Spleen (tissue), 11 donors: ENCODE data around the gene SMPX. TPM values are rescaled to one million over a fixed set of nuclear protein-coding genes. Genes with fewer than 3 reads are reported as not detected.

Experiments used
- DNase-seq: peaks from one replicate; pipeline ENCODE4 v3.0.0-alpha.2; 2020
- H3K27ac ChIP-seq, 8 donors: fragments of 200-600 bp; sonication (generic) in 7 of 8; 1 replicate in 4 of 8; 2 replicates in 4 of 8; pipeline versions ENCODE4 v1.5.0 to v1.8.0; 2016 to 2021; ENCODE audit warnings: inconsistent platforms in 4 of 8, mild to moderate bottlenecking in 4 of 8, moderate library complexity in 1 of 8
- H3K27me3 ChIP-seq, 7 donors: fragments of 200-600 bp; sonication (generic) in 6 of 7; replicated peaks in 1 of 7; 1 replicate in 4 of 7; 2 replicates in 3 of 7; pipeline versions ENCODE4 v1.5.0 to v1.8.0; 2016 to 2021; ENCODE audit warnings: inconsistent platforms in 3 of 7, mild to moderate bottlenecking in 1 of 7
- H3K36me3 ChIP-seq, 6 donors: fragments of 200-600 bp; sonication (generic) in 5 of 6; 1 replicate in 4 of 6; 2 replicates in 2 of 6; pipeline versions ENCODE4 v1.5.0 to v1.8.0; 2016 to 2021; ENCODE audit warnings: inconsistent platforms in 2 of 6
- H3K4me1 ChIP-seq, 6 donors: fragments of 200-600 bp; sonication (generic) in 5 of 6; 1 replicate in 3 of 6; 2 replicates in 3 of 6; pipeline versions ENCODE4 v1.5.0 to v1.8.0; 2016 to 2021; ENCODE audit warnings: inconsistent platforms in 3 of 6
- H3K4me3 ChIP-seq, 8 donors: fragments of 200-600 bp; sonication (generic) in 7 of 8; 1 replicate in 4 of 8; 2 replicates in 4 of 8; pipeline versions ENCODE4 v1.5.0 to v1.8.0; 2016 to 2021; ENCODE audit warnings: inconsistent platforms in 4 of 8, mild to moderate bottlenecking in 4 of 8, moderate library complexity in 2 of 8
- H3K9me3 ChIP-seq, 8 donors: fragments of 200-600 bp; sonication (generic) in 7 of 8; 1 replicate in 4 of 8; 2 replicates in 4 of 8; pipeline versions ENCODE4 v1.5.0 to v1.8.0; 2016 to 2021; ENCODE audit warnings: inconsistent platforms in 4 of 8
- CTCF ChIP-seq, 11 experiments: fragments of 200-600 bp in 7 of 11; fragments of 450-650 bp in 4 of 11; sonication (generic) in 4 of 11; IDR thresholded peaks in 8 of 11; conservative IDR thresholded peaks in 3 of 11; 1 replicate in 7 of 11; 2 replicates in 4 of 11; pipeline versions ENCODE4 v1.4.0 to v1.8.0; 2016 to 2021; ENCODE audit warnings: antibody characterized with exemption in 11 of 11, inconsistent platforms in 4 of 11, mild to moderate bottlenecking in 1 of 11
- POLR2A ChIP-seq, 3 donors: fragments of 450-650 bp; IDR thresholded peaks; one replicate each; pipeline ENCODE4 v1.5.1; 2017; ENCODE audit warnings: antibody characterized with exemption in 3 of 3, mild to moderate bottlenecking in 1 of 3
- POLR2AphosphoS5 ChIP-seq, 3 donors: sonication (generic); formaldehyde crosslinking; IDR thresholded peaks; one replicate each; pipeline ENCODE4 v1.5.1; 2017; ENCODE audit warnings: antibody characterized with exemption in 3 of 3
- WGBS, 5 donors: extraction: QIAGEN DNeasy Blood & Tissue Kit in 3 of 5; methylation state at CpG; one replicate each; pipeline versions ENCODE4 v1.1.5 to v1.1.7; 2013 to 2018; 5-methylcytosine and 5-hydroxymethylcytosine counted together
- intact Hi-C: fragments of 100-400 bp; cut with DNase I; formaldehyde crosslinking; loops from one replicate; pipeline ENCODE4 v1.15.0; 2023; ENCODE audit warnings: low total_unique reads
- polyA plus RNA-seq, 3 donors: library from polyadenylated mRNA; stranded (reverse); fragments of 200-250 nt; gene quantifications; one replicate each; pipeline ENCODE4 v1.2.1, GENCODE V29; 2013
- total RNA-seq, 7 donors: library from RNA; depleted of rRNA in 3 of 7; stranded (reverse); fragments of >200 nt in 3 of 7; fragmentation: NEBNext Ultra II Directional in 4 of 7; extraction: Animal tissue kit (Norgen Biotek cat#: 25700) in 4 of 7; gene quantifications; one replicate each; pipeline versions ENCODE4 v1.1.0 to v1.2.1, GENCODE V29; 2016 to 2021
- donor health status: healthy with polysubstance abuse.
- donor health status: DM: no; HTN: no; CAD: no; lungs with moderate emphysema.
- donor health status: DM: no; HTN: no; CAD: no.
- donor health status: Bipolar disorder and iron deficiency.
- donor health status: healthy.
- donor health status: DM: no; HTN: no; CAD: no.
- donor health status: DM: yes; HTN: yes; CAD: no.

SMPX gene
- total and polyA plus RNA-seq, 10 donors: 0.15 TPM; not detected in 9

GRCh38 chrX:21700275-21700674, 57.6 kb downstream of the SMPX start:
- intact Hi-C loops: no loop called here
- Histone ChIP-seq H3K36me3 (no peaks in the 10 kb centered on the region), H3K9me3 (no peaks in the 10 kb centered on the region), H3K27me3 (no peaks in the 10 kb centered on the region), H3K4me3 (no peak overlapping the region), H3K27ac (no peak overlapping the region), H3K4me1 (no peaks in the 10 kb centered on the region)
- WGBS, 5 donors: 75 to 94% (median 85%) methylated on average over 5 of the region's 5 CpGs
- DNase-seq: no peak
- TF ChIP-seq POLR2A (IDR thresholded peaks at IDR 0.05): no peak
- TF ChIP-seq CTCF (IDR thresholded peaks at IDR 0.05 in 8 of 11, conservative IDR thresholded peaks at IDR 0.05 in 3 of 11): no peak

DNA sequence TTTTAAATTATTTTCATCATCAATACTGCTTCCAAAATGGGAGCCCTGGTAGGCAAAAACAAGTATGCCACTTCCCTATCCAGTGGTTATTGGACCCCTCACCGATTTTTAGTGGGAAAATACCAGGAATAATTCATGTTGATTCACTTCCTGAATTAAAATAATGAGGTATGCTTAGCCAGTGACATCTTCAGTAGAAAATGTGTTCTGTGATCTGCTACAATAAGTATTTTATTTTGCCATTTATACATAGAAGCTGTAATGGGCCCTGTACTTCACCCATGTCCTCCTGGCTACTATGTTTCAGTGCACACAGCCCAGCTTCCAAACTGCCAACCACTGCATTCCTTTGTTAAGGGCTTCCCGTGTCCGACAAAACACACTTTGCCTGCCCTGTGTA, 58.8 kb downstream of the SMPX start:
- no peak overlapping the region for H3K4me3 ChIP-seq
- H3K36me3 ChIP-seq: no peaks in the 10 kb centered on the region
- H3K4me1 ChIP-seq: no peaks in the 10 kb centered on the region
- 66 to 79% (median 78%) methylated on average over 3 of the region's 3 CpGs for WGBS, 5 donors
- no peaks in the 10 kb centered on the region for H3K27me3 ChIP-seq
- TF ChIP-seq POLR2AphosphoS5 (IDR thresholded peaks at IDR 0.05): no peak
- TF ChIP-seq POLR2A (IDR thresholded peaks at IDR 0.05): no peak
- TF ChIP-seq CTCF (IDR thresholded peaks at IDR 0.05 in 8 of 11, conservative IDR thresholded peaks at IDR 0.05 in 3 of 11): no peak
- DNase-seq: no peak
- no peak overlapping the region for H3K27ac ChIP-seq
- intact Hi-C loops: no loop called here
- H3K9me3 ChIP-seq: no peaks in the 10 kb centered on the region

DNA sequence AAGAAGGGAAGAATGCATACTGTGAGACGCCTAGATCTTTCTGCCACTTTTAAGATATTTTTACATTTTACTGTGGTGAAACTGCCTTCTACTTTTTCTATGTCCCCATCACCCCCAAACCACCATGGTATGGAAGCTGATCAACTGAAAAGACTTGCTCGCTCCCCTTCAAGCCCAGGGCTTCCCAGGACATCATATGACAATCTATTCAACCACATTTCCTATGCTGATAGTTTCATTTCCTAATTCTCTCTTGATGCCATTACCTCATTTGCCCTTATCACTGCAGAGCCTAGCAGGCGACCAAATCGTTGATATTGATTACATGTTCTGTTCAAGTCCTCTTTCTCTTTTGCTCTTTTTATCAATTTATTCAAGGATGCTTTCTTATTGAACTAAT, 59.6 kb downstream of the SMPX start:
- 48 to 62% (median 53%) methylated on average over 4 of the region's 4 CpGs for WGBS, 5 donors
- Histone ChIP-seq H3K4me3 (no peak overlapping the region), H3K9me3 (no peaks in the 10 kb centered on the region), H3K4me1 (no peaks in the 10 kb centered on the region), H3K27me3 (no peaks in the 10 kb centered on the region), H3K27ac (no peak overlapping the region), H3K36me3 (no peaks in the 10 kb centered on the region)
- intact Hi-C loops: no loop called here
- no peak for TF ChIP-seq POLR2AphosphoS5 (IDR thresholded peaks at IDR 0.05)
- no peak for TF ChIP-seq CTCF (IDR thresholded peaks at IDR 0.05 in 8 of 11, conservative IDR thresholded peaks at IDR 0.05 in 3 of 11)
- no peak for TF ChIP-seq POLR2A (IDR thresholded peaks at IDR 0.05)
- no peak for DNase-seq

- intact Hi-C loops: no loop called here
- Histone ChIP-seq H3K4me3 (no peak overlapping the region), H3K4me1 (no peaks in the 10 kb centered on the region), H3K27me3 (no peaks in the 10 kb centered on the region), H3K36me3 (no peaks in the 10 kb centered on the region), H3K9me3 (no peaks in the 10 kb centered on the region), H3K27ac (no peak overlapping the region)
- TF ChIP-seq POLR2A (IDR thresholded peaks at IDR 0.05): no peak
- TF ChIP-seq CTCF (IDR thresholded peaks at IDR 0.05 in 8 of 11, conservative IDR thresholded peaks at IDR 0.05 in 3 of 11): no peak
- no peak for TF ChIP-seq POLR2AphosphoS5 (IDR thresholded peaks at IDR 0.05)
- no peak for DNase-seq
- WGBS, 5 donors: 67 to 91% (median 83%) methylated on average over 3 of the region's 3 CpGs
Observed at GRCh38 chrX:21691512-21692018, 66.4 kb downstream of the SMPX start.
